Measurements from ENCODE around the gene ACSL5.
A peak's percentile ranks its signal among the peaks of the same experiment; 100 is the strongest.
"Not testable (repeated sequence)": the region's sequence is repeated elsewhere in the genome, so short reads cannot be mapped to it uniquely, and the experiment has no call there.

ACSL5 gene

GRCh38 chr10:112349521-112350085 is 24.3 kb upstream of the ACSL5 start:
- no peak for DNase-seq (ENCODE audit: low spot score)

GRCh38 chr10:112351146-112351545 is 22.8 kb upstream of the ACSL5 start:
- DNase-seq (ENCODE audit: low spot score) = no peak

DNA sequence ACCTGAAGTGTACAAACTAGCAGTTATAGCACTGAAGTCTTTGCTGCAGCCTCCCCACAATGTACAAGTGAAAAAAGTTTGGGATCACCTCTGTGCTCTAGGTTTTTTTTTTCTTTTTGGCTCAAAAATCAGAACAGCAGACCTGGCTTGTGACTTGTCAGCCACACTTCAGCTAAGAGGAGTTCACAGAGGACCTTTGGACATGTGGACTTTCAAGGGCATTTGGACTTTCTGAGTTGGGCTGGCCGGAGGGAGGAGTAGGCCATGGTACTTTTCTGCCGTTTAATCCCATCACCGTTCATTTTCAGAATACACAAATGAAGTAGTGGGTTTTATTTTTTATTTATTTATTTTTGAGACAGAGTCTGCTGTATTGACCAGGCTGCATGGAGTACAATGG is 21.9 kb upstream of the ACSL5 start:
- no peak for DNase-seq (ENCODE audit: low spot score)

- DNase-seq (ENCODE audit: low spot score) = no peak
Observed at GRCh38 chr10:112353046-112353445, 20.9 kb upstream of the ACSL5 start.

- no peak for DNase-seq (ENCODE audit: low spot score)
Observed at GRCh38 chr10:112356686-112357085, 17.2 kb upstream of the ACSL5 start.

DNA sequence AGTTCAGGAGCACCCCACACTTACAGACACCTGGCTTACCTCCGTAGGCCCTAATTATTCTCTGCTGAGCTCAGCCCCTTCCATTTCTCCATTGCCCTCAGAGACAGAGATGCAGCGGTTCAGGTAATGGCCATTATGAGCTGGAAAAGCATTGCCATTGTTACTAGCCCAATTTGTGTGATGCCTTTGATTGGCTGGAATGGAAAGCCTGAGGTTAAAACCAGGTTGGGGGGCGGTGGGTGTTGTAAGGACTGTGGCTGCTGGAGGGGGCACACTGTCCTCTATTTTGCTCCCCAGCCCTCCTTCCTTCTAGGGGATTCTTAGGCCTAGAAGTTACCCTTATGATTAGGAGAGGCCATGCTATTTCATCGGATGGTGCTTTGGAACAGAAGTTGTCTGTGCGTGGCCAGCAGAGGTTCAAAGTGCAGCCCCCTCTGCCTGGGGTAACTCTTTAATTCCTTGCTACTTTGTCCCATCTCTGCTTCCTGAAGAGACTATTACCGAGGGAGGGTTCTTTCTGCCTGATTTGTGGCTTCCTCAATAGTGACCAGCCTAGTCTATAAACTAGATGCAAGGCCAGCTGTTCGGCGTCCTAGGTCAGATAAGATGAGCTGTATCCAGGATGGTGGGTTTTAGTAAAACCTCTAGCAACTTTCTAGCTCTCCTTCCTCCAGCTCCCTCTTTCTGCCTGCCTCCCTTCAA is 14.2 kb upstream of the ACSL5 start:
- DNase-seq (ENCODE audit: low spot score) = no peak

- peak; percentile 38 for DNase-seq (ENCODE audit: low spot score)
Observed at GRCh38 chr10:112360308-112361270, 13.3 kb upstream of the ACSL5 start.

GRCh38 chr10:112361951-112362751 is 11.8 kb upstream of the ACSL5 start:
- no peak for DNase-seq (ENCODE audit: low spot score)

- no peak for DNase-seq (ENCODE audit: low spot score)
Observed at GRCh38 chr10:112362833-112363232, 11.1 kb upstream of the ACSL5 start.

DNA sequence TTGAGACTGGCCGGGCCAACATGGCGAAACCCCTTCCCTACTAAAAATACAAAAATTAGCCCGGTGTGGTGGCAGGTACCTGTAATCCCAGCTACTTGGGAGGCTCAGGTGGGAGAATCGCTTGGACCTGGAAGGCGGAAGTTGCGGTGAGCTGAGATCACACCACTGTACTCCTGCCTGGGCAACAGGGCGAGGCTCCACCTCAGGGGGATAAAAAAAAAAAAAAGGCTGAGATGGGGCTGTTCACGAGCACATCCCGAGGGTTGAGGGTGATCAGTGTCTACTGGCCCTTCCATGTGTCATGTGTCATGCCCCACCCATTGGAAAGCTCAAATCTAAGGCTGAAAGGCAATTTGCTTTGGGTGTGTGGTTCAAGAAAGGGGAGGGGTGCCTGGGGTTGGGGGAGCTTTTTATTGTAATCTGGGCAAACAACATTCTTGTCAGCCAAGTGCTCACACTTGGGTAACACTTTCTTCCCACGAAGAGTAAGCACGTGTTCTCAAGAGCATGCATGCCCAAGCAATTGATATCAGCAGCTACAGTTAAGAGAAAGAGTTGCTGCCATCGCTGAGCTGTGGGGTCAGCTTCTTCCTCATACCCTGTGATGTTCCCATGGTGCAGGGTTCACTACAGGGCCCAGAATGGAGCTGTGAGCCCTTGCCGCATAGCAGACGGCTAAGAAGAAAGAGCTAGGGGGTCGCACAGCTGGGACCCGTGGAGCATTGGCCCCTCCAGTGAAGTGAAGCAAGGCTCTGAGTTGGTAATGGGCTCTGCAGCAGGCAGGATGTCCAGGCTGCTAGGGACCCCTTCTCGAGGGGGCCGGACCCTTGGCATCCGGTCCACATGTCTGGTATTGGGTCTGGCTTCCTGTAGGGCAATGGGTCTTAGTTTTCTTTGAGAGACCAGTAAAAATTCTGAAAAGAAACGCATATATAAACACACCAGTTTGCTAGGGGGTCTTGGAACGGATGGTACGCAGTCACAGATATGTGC is 9.9 kb upstream of the ACSL5 start:
- DNase-seq (ENCODE audit: low spot score) = no peak

- DNase-seq (ENCODE audit: low spot score) = no peak
Observed at GRCh38 chr10:112365014-112365432, 8.9 kb upstream of the ACSL5 start.

- no peak for DNase-seq (ENCODE audit: low spot score)
Observed at GRCh38 chr10:112365451-112365850, 8.5 kb upstream of the ACSL5 start.

GRCh38 chr10:112366992-112367391 is 6.9 kb upstream of the ACSL5 start:
- no peak for DNase-seq (ENCODE audit: low spot score)

- DNase-seq (ENCODE audit: low spot score) = no peak
Observed at GRCh38 chr10:112367516-112367915, 6.4 kb upstream of the ACSL5 start.

DNA sequence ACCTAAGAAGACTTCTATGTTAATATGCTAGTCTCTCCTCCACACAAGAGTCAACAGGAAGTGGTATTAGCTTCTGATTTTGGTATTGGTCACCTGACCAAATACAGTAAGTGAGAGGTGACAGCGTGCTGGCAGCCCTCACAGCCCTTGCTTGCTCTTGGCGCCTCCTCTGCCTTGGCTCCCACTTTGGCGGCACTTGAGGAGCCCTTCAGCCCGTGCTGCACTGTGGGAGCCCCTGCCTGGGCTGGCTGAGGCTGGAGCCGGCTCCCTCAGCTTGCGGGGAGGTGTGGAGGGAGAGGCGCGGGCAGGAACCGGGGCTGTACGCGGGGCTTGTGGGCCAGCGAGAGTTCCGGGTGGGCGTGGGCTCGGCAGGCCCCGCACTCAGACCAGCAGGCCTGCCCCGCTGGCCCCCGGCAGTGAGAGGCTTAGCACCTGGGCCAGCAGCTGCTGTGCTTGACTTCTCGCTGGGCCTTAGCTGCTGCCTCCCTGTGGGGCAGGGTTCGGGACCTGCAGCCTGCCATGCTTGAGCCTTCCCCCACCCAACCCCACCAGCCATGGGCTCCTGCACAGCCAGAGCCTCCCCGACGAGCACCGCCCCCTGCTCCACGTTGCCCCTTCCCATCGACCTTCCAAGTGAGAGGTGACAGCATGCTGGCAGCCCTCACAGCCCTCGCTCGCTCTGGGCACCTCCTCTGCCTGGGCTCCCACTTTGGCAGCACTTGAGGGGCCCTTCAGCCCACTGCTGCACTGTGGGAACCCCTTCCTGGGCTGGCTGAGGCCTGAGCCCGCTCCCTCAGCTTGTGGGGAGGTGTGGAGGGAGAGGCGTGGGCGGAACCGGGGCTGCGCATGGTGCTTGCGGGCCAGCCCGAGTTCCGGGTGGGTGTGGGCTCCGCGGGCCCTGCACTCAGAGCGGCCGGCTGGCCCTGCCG is 4.2 kb upstream of the ACSL5 start:
- DNase-seq (ENCODE audit: low spot score) = no peak

- no peak for DNase-seq (ENCODE audit: low spot score)
Observed at GRCh38 chr10:112370424-112370819, 3.5 kb upstream of the ACSL5 start.

DNA sequence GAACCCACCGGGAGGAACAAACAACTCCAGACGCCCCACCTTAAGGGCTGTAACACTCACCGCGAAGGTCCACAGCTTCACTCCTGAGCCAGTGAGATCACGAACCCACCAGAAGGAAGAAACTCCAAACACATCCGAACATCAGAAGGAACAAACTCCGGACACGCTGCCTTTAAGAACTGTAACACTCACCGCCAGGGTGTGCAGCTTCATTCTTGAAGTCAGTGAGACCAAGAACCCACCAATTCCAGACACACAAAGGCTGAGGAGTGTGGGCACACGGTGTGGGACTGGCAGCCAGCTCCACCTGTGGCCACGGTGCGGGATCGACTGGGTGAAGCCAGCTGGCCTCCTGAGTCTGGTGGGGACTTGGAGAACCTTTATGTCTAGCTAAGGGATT is 2.6 kb upstream of the ACSL5 start:
- not testable (repeated sequence) for DNase-seq (ENCODE audit: low spot score)

DNA sequence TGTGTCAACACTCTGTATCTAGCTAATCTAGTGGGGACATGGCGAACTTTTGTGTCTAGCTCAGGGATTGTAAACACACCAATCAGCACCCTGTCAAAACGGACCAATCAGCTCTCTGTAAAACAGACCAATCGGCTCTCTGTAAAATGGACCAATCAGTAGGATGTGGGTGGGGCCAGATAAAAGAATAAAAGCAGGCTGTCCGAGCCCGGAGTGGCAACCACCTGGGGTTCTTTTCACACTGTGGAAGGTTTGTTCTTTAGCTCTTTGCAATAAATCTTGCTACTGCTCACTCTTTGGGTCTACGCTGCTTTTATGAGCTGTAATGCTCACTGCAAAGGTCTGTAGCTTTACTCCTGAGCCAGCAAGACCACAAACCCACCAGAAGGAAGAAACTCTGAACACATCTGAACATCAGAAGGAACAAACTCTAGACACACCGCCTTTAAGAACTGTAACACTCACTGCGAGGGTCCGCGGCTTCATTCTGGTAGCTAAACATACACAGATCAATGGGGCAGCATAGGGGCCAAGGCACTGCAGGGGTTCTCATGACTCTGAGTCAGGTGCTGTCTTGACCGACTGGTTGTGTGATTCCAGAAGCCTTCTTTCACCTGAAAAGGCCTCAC is 1.6 kb upstream of the ACSL5 start:
- DNase-seq (ENCODE audit: low spot score) = not testable (repeated sequence)

All from LoVo (cell line).